Stimulated activated CD4-positive, alpha-beta T cell treated with anti-CD3 and anti-CD28 coated beads, Interleukin-1b, Interleukin-23, amount 100 ng/mL, for 4 hours (primary cell): ENCODE data around the gene UBA7.
"Not testable (repeated sequence)": the region's sequence is repeated elsewhere in the genome, so short reads cannot be mapped to it uniquely, and the experiment has no call there.

Experiments
- DNase-seq, 2 donors: peaks; one replicate each; pipeline ENCODE4 v3.0.0-alpha.2; 2020; ENCODE audit warnings: low read depth in 2 of 2

The UBA7 gene

DNA sequence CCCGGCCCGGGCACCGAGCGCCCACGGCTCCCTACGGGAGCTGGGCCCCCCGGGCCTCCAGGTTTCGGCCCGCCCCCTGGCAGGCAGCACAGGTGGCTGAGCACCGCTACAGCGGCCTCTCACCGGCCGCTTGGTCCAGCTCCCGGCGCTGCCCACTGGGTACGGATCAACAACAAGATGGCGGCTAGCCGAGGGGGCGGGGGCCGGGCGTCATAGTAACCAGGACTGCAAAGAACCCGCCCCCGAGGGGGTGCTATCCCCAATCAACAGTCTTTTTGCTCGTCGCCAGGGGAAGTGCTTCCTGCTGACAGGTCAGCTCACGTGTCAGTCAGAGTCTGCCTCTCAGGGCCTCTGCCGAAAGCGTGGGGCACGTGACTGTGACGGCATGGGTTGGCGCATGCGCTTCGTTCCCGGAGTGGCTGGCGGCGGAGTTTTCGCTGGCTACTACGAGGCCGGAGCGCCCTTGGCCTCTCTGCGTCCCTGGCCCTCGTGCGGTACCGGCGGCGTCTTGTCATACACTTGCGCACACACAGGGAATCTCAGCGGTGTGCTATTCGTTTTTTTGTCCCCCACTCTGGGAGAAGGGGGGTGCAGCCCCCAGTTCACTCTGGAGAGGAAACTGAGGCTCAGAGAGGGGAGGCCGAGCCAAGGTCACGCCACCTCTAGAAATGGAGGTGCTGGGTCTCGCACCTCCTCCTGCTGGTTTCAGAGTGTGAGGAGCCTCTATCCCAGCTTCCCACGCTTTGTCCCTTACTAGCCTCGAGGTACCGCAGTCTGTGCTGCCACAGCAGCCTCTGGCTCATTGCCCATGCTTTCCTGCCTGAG lies 27.2 kb downstream of the UBA7 start, which contains the start of gene IP6K1:
IP6K1 (minus strand) TSS at position 186 of the 825 bp plus-strand sequence. CDS start 38,502 bp downstream, outside the sequence.
- peak; percentile 97 to 98 for DNase-seq

DNA sequence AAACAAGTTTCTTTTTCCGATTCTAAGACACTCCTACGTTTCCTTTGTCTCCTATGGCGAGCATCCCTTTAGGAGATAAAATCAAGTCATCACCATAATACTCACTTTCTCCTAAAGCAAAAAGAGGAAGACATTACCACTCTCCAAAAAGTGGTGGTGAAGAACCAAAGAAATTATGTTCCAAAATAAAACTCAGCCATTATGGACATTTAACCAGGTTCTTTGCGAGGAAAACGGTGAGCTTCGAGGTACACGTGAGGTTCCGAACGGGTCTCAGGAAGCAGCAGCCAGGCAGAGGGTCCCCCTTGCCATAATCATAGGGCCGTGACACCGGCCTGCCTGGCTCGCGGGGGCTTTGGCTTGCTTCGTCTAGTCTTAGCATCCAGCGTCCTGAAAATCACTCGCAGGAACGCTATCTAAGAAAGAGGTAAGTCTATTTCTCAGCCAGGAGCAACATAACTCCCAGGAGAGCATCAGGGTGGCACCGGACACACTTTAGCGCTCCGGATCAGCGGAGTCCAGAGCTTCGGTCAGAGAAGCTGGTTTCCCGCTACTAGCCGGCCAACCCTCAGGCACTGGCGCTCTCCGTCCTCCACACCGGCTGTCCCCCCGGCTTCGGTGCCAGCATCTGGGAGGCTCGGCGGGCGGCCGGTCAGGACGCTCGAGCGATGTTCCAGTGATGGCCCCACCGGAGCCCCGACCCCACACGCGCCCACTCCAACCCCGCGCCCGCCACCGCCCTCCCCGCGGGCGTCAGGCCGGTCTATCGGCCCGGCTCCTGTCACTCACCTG lies 28.0 kb downstream of the UBA7 start:
- DNase-seq: no peak

DNA sequence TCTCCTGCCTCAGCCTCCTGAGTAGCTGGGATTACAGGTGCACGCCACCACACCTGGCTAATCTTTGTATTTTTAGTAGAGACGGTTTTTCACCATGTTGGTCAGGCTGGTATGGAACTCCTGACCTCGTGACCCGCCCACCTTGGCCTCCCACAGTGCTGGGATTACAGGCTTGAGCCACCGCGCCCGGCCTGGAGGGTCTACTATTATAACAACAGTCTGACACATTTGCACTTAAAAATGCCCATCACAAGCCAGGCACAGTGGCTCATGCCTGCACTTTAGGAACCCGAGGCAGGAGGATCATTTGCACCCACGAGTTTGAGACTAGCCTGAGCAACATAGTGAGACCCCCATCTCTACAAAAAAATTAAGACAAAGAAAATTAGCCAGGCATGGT lies 31.5 kb downstream of the UBA7 start:
- not testable (repeated sequence) for DNase-seq

DNA sequence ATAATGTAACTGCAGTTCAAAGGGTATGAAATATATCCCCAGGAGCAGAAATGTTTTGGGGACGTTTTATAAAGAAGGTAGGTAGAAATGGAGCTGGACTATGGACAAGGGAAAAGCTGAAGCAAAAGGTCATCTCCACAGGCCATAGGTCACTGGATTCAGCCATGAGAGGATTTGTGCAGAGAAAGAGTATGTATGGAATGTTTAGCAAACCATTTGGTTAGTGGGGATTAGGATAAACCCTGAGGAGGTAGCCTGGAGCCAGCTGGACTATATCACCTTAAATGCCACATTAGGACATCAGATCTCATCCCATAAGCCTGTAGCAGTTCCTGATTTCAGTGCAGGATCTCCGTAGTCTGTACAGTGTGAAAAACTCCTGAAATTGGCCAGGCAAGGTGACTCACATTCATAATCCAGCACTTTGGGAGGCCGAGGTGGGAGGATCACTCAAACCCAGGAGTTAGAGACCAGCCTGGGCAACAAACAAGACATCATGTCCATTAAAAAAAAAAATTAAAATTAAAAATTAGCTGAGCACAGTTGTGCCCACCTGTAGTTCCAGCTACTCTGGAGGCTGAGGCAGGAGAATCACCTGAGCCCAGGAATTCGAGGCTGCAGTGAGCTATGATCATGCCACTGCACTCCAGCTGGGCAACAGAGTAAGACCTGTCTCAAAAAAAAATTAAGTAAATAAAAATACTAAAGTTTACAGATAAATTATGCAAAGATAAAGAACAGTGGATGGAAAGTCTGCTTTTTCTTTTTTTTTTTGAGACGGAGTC lies 32.1 kb downstream of the UBA7 start:
- DNase-seq: no peak

DNA sequence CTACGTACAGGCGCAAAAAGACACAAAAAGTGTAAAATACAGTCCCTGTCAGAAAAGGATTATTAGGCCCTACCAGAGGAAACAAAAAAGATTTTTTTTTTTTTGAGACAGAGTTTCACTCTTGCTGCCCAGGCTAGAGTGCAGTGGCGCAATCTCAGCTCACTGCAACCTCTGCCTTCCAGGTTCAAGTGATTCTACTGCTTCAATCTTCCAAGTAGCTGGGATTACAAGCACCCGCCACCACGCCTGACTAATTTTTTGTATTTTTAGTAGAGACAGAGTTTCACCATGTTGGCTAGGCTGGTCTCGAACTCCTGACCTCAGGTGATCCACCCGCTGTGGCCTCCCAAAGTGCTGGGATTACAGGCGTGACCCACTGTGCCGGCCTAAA lies 32.8 kb downstream of the UBA7 start:
- DNase-seq: not testable (repeated sequence)

DNA sequence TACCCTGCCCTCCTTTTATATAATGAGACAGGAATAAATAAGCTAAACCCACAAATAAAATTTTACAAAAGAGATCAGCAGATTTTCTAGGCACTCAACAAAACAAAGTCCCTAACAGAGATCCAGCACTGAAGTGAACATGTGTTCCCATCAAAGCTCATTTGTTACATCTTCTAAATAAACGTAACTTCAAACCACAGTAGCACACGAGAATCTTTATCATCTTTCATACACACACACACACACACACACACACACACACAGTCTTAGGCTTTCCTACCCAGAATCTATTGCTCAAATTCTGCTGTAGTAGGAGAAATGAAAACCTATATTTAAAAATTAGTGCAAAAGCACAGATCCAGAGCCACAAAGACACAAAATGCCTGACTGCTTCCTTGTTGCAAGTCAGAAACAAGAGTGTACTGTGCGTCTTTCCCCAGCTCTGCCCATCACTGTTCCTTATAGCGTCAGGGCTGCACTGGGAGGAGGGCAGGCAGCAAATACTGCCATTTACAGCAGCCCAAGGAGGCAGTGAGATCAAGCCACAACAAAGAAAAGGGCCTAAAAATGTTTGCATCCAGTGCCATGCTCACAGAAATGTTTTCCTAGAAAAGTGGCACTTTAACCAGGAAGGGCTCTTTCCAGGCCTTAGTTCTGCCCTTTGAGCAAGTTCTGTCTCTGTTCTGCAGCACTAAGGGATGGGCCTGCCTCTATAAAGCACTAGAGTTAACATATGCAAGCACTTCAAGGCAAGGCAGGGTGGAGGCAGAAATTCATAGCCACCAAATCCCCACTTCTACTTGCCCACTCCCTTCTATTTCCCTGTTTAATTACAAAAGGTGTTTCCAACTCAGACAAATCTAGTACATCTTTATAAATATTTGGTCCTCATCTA lies 33.4 kb downstream of the UBA7 start:
- DNase-seq: no peak

DNA sequence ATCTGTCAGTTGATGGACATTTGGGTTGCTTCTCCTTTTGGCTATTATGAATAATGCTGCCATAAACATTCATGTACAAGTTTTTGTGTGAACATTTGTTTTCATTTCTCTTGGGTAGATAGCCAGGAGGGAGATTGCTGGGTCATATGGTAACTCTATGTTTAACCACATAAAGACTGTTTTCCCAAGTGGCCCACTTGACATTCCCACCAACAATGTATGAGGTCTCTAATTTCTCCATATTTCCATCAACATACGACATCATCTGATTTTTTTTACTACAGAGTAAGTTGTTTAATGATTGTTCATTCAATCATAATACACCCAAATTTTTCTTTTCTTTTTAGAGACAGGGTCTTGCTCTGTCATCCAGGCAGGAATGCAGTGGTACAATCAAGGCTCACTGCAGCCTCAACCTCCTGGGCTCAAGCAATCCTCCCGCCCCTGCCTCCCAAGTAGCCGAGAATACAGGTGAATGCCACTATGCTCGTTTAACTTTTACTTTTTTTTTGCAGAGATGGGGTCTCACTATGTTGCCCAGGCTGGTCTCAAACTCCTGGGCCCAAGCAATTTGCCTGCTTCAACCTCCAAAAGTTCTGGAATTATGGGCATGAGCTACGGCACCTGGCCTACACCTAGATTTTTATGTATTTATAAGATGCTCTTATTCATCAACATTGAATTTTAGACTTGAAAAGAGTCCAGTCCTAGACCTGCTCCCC lies 34.2 kb downstream of the UBA7 start:
- no peak for DNase-seq

DNA sequence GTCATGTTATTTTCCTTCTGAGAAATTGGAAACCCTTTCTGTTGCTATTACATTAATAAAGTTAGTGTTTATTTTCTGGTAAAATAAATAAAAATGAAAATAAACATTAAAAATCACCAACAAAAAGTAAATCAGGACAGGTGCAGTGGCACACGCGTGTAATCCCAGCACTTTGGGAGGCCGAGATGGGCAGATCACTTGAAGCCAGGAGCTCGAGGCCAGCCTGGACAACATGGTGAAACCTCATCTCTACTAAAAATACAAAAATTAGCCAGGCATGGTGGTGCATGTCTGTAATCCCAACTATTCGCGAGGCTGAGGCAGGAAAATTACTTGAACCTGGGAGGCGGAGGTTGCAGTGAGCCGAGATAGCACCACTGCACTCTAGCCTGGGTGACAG lies 37.7 kb downstream of the UBA7 start:
- DNase-seq: not testable (repeated sequence)

DNA sequence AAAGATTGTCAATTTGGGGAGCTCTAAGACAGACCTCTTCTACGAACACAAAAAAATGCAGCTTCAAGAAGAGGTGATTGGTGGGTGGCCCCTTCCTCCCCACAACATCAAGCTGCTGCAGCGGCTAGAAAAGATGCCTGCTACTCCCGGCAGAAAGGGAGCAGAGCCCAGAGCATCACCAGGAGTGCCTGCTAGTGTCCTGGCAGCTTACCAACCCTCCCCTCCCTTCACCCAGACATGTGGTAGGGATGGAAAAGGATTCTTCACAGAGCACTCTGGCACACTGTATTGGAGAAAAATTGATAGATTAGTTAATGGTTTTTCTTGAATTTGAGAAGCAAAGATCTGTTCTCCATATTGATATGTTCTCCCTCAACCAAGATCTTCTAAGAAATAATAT lies 38.2 kb downstream of the UBA7 start:
- DNase-seq: no peak

DNA sequence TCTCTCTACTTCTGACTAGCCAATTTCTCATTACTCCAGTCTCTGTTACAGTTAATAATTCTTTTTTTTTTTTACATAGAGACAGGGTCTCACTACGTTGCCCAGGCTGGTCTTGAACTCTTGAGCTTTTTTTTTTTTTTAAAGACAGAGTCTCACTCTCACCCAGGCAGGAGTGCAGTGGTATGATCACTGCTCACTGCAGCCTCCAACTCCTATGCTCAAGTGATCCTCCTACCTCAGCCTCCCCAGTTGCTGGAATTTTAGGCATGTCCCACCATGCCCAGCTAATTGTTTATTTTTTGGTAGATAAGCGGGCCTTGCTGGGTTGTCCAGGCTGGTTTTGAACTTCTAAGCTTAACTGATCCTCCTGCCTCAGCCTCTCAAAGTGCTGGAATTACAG lies 41.0 kb downstream of the UBA7 start:
- DNase-seq: no peak

DNA sequence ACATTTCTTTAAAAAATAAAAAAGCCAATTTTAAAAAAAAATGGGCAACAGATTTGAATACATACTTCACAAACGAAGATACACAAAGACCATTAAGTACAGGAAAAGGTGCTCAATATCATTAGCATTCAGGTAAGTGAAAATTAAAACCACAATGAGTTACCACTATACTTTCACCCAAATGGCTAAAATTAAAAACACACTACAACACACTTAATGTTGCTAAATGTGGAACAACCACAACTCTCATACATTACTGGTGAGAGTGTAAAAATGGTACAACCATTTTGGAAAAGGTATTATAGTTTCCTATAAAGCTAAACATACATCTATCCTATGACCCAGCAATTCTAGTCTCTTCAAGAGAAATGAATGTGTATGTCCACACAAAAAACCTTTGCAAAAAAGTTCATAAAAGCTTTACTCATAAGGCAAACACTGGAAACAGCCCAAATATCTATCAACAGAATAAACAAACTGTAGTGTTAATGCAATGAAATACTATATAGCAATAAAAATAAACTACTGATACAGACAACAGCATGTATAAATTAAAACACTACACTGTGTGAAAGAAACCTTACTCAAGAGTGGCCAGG lies 42.3 kb downstream of the UBA7 start:
- DNase-seq: no peak

DNA sequence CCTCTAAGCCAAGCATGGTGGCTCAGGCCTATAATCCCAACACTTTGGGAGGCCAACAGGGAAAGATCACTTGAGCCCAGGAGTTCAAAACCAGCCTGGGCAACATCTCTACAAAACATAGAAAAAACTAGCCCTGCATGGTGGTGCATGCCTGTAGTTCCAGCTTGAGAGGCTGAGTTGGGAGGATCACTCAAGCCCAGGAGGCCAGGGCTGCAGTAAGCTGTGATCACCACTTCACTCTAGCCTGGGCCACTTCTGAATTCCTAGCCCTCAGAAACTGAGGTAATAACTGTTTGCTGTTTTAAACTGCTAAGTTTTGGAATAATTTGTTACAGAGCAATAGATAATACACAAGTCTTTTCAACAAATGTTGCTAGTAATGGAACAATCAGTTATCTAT lies 43.8 kb downstream of the UBA7 start:
- no peak for DNase-seq

DNA sequence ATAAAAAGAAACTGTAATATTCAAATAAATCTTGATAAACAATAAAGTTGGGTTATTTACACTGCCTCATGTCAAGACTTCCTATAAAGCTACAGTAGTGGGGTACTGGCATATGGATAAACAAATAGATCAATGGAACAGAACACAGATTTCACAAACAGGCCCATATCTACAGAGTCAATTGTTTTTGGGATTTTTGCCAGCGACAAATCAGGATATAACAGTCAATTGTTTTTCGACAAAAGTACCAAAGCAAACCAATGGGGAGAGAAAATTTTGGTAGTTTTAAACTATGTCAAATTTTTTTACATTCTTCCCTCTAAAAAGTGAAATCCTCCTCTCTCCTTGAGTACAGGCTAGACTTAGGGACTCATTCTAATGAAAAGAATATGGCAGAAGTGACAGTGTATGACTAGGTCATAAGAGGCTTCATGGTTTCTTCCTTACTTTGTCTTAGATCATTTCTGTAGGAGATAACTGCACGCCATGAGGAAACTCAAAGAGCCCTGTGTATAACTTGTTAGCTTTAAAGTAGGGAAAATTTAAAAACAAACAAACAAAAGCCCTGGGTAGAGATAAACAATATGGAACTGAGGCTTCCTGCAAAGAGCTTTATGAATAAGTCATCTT lies 44.4 kb downstream of the UBA7 start:
- no peak for DNase-seq

DNA sequence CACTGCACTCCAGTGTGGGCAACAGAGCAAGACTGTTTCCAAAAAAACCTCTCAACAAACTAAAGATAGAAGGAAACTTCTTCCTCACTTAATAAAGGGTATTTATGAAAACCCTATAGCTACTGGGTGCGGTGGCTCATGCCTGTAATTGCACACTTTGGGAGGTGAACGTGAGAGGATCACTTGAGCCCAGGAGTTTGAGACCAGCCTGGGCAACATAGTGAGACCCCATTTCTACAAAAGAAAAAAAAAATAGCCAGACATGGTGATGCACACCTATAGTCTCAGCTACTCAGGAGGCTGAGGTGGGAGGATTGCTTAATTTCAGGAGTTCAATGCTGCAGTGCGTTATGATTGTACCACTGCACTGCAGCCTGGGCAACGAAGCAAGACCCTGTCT lies 49.8 kb downstream of the UBA7 start:
- no peak for DNase-seq

DNA sequence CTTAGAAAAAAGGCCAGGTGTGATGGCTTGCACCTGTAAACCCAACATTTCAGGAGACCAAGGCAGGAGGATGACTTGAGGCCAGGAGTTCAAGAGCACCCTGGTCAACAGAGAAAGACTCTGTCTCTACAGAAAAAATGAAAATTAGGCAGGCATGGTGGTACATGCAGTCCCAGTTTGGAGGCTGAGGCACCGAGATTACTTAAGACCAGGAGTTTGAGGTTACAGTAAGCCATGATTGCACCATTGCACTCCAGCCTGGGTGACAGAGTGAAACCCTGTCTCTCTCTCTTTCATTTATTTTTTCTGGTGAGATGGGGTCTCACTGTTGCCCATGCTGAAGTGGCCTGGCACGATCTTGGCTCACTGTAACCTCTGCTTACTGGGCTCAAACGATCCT lies 52.1 kb downstream of the UBA7 start:
- no peak for DNase-seq

DNA sequence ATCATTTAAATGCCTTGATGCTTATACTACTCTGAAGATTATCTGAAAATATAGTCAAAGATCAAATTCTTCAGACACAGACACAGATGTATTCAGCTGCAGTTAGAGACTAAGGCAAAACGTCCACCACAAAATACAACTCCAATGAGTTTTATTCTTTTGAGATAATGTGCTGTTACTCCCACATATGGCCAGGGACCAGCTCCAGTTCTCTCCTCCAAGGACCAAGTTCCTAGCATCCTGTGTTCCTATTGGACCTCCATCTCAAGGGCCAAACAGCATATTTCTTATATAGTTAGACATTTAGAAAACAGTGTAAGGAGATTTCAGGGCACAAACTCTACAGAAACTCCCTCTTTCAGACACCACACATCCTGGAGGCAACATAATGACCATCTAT lies 54.5 kb downstream of the UBA7 start:
- no peak for DNase-seq

DNA sequence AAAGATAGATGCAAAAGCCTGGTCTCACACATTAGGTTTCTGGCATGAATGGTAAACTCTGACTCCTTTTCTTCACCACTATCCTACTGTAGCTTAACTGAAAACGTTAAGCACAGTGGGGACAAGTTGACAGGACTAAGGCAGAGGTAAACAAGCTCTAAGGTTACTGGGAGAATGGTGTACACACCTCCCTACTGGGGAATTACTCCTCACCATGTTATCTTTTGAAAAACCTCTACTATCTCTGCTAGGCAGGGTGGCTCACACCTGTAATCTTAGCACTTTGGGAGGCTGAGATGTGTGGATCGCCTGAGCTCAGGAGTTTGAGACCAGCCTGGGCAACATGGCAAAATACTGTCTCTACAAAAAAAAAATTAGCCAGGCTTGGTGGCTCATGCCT lies 56.6 kb downstream of the UBA7 start:
- no peak for DNase-seq

DNA sequence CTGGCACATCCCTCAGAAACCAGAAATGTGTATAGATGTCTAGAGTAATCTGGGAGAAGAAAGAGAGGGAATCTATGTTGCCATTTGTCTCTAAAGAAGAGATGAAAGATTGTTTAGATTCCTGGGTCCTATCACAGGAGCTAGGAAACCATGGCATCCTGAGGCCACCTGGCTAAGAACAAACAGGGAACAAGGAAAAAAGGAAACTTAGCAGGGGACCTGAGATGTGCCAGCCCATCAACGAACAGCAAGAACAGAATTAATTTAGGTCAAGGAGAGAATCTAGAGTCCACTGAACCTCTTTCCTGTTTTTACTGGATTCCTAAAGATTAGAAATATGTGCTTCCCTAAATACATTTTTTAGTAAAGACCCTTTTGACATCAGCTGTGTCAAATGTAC lies 57.7 kb downstream of the UBA7 start:
- DNase-seq: no peak
